NCI-H82 treated with DMSO at 0.1 percent for 48 hours (cell line): Measurements from ENCODE around the gene FXYD6.
"Not testable (repeated sequence)": the region's sequence is repeated elsewhere in the genome, so short reads cannot be mapped to it uniquely, and the experiment has no call there.

ENCODE experiments used
- DNase-seq: peaks from one replicate; lab custom pipeline; 2025; ENCODE audit not compliant: unreplicated experiment; lab: John Stamatoyannopoulos, UW

FXYD6 gene

DNA sequence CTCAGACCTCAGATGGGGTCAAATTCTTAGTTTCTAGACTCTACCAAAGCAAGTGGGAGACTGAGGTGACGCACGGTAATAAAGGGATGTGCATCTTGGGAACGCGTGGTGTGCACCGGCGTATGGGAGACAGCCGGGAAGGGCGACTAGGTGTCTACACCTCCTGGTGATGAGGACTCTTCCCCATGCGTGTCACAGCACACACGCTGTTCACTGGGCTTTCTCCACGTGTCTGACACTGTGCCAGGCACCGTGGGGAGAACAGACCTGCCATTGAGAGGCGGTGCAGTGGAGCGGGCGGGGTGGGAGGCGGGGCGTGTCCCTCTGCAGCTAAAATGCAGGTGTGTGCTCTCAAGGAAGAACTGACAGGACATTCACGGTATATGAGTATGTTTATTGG is 5.3 kb downstream of the FXYD6 start:
- DNase-seq, result no peak

DNA sequence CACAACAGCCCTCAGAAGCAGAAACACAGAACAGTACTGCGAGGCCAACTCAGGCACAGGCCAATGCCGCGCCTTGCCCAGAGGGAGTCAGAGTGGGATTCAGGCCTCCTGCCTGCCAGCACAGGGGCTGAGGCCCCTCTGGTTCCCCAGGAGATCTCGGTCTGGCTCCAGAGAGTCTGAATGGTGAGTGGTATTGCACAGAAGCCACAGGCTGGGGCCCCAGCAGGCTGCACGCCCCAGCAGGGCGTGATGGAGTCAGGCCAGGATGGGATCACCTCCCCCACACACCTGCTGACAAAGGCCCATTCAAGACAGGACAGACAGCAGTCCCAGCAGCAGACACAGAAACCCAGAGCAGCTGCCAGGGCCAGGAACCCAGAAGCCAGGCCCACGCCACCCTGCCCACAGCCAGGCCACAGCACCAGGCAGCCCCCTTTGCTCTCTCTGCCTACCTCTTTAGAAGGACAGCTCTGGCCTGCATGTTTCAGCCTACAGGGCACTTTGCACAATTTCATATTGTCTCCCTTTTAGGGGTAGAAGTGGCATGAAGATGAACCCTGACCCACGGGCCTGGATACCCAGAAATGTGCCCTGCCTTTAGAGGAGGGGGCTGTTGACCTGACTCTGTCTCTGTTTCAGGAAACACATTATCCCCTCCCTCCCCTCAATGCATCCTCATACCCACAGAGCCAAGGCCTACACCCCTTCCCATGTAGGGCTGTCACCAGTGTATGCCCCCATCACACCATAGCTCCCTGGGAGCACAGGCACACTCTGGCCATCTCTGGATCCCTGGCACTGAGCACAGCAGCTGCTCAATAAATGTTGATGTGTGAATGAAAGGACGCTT is 6.1 kb downstream of the FXYD6 start:
- DNase-seq, result no peak

DNA sequence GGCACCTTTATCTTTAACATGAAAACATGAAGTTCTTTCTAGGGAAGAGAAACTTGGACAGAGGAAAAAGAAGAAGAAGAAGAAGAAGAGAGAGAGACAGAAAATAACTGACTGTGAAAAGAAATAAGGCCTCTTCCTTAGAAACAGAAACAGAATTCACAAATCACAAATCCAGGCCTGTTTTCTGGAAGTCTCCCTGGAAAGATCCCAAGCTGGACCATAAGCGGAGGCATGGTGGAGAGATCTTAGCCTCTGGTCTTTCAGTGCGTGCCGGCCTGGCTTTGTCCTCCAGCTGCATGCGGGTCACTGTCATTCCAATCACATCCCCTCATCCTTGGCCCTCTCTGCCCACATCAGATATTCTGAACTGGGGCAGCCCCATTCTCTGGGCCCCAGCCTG is 6.9 kb downstream of the FXYD6 start:
- DNase-seq, result no peak

DNA sequence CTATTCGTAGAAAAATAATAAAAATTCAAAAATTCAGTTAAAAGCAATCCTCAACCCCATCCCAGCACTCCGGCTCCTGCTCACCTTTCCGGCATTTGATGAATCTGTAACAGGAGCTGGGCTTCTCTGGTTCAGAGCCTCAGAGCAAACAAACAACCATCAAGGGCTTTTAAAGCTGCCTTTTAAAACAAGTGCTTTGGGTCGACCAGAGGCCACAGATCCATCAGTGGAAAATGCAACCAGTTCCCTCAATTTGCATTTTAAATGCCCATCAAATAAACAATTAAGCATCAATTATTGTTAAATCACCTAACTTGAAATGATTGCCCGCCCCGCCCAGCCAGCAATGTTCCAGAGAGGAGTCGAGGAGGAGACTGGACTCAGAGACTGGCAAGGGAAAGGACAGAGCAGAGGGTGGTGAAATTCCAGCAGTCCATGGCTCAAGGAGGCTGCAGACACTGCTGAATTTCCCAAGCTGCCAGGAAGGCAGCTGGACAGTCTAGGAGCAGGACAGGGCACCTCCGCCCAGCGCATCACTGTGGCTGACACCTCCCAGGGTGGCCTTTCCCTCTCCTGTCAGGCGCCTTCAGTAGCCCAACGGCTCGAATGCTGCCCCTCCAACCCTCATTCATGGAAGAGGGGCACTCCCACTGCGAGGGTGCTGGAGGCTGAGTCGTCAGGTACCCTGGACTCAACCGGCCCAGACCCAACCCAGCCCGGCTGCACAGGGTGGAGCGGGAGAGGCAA is 7.5 kb downstream of the FXYD6 start:
- no peak for DNase-seq

DNA sequence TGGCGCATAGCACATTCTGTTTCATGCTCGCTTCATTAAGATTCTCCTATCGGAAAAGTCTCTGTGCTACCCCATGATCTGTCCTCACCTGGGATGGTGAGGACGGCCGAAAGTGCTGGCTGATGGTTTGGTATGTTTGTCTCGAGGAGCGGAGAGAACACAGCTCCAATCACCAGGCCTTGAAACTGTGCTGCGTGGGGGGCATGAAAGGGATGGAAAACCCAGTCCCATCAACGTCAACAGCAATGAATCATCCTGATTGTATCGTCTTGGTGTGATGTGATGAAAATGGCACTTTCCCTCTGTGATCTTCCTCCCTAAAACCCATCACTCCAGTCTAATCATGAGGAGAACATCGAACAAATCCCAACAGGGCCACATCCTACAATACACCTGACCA is 8.4 kb downstream of the FXYD6 start:
- no peak for DNase-seq

DNA sequence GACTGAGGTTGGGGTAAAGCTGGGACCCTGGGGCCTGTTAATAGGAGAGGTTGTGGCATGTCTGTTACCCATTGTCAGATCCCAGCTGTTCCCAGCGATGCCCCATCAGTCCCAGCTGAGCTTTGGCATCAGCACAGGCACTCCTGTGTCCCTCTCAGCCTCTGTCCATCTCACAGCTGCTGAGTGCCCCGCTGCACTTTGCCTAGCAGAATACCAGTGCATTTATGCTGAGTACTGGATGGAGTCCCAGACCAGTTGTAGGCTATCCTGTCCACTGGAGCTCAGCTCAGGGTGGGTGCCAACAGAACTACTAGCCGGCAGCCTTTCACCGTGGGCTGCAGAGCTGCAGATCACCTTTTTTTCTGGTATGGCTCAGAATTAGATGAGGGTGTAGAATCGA is 9.9 kb downstream of the FXYD6 start:
- DNase-seq, result no peak

DNA sequence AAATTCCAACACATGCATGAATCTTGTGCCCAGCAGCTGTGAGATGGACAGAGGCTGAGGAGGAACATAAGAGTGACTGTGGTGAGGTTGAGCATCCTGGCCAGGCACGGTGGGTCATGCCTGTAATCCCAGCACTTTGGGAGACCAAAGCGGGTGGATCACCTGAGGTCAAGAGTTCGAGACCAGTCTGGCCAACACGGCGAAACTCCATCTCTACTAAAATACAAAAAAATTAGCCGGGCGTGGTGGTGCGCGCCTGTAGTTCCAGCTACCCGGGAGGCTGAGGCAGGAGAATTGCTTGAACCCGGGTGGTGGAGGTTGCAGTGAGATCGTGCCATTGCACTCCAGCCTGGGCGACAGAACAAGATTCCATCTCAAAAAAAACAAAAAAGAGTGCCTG is 10.9 kb downstream of the FXYD6 start:
- DNase-seq, result not testable (repeated sequence)

DNA sequence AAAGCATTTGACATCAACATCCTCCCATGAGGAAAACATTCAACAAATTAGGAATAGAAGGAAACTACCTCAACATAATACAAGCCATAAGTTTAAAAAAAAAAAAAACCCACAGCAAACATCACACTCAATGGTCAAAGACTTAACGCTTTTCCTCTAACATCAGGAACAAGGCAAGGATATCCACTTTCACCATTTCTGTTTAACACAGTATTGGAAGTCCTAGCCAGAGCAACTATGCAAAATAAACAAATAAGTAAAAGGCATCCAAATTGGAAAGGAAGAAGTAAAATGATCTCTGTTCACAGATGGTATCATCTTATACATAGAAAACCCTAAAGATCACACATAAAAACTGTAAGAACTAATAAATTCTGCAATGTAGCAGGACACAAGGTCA is 13.1 kb downstream of the FXYD6 start:
- no peak for DNase-seq

DNA sequence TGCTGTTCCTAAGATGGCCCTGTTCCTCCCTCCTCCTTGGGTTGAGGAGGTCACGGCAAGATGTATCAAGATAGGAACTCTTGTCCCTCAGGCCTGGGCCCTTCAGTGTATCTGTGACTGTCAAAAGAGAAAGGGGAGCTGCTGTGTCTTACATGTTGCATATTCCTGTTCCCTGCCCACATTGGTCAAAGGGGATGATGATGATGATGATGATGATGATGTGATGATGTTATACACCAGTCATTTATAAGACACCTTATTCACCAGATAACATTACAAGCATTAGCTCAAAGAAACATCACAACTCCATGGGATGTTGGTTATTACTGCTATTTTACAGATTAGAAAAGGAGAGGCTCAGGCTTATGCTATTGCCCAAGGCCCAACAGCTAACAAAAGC is 13.7 kb downstream of the FXYD6 start:
- DNase-seq, result no peak

DNA sequence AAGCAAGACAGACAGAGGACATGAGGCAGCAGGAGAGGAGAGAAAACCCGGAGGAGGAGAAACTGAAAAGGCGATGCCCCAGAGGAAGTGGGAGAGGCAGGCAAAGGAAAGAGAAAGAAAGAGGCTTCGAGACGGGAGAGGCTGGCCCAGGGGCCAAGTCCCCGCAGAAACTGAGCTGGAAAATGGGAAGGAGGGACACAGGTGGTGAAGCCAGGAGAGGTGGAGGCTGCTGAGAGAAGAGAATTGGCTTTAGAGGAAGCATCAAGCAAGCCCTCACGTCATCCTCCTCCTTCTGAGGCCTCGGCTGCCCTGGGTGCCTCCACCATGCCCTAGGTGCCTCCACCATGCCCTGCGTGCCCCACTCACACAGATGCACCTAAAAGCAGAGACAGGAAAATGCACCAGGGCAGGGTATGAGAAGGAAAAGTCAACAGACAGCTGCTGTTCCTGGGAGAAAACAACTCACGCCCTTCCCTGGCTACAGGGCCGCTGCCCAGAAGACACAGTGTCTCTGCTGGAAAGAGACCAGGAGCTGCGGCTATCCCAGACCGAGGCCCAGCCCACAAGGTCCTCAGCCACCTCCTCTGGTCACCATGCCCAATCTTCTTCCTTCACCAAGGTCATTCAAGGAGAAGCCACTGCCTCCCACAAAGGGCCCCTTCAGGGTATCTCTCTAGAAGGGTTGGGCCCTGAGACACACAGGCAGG is 14.3 kb downstream of the FXYD6 start:
- no peak for DNase-seq

DNA sequence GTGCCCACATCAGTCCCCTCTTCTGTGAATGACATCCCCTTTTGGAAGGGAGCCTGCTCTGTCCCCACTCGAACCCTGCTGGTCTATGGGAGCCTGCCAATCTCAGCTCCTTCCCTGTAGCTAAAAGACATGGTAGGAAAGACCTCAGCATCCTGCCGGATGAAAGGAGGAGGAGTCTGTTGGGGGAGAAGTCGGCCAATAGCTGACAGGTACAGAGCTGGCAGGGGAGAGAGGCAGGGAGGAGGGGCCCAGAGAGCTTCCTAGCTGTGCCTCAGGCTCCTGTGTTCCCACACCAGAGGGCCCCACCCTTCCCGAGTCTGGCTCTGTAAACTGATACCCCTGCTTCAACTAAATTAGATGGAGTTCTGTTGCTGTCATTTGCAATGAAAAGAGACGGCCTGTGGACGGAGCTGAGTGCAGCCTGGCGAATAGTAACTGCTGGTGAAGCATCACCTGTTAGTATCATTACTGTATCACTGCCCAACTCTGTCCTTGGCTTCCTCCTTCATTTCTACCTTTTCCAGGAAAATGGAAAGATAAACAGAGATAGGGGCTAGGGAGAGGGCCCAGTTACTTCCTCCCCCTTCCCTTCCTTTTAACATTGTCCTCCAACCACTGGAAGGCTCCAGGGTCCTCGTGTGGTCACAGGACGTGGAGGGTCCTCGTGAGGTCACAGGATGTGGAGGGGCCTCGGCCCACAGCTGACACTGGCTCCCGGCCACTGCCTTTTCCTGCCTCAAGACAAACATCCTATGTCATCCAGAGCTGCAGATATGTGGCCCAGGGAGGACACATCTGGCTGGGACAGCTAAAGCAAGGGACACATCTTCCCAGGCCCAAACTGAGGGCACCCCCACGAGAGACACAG is 15.1 kb downstream of the FXYD6 start:
- peak; percentile 20 for DNase-seq

DNA sequence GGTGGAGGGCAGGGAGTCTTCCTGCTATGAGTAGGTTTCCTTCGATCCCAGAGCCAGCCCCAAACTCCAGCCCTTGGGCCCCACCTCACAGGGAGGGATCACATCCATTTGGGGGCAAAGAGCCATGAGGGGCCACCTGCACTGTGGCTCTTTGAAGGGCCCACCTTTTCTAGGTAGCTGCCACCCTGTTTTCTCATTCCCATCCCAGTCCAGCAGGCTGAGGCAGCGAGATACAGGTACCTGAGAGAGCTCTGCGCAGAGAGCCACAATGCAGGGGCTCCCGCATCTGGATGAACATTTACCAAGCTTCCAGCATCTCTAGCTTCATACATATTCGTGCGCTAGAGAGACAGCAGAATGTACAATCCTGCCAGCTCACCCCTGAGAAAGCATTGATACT is 16.3 kb downstream of the FXYD6 start:
- no peak for DNase-seq

DNA sequence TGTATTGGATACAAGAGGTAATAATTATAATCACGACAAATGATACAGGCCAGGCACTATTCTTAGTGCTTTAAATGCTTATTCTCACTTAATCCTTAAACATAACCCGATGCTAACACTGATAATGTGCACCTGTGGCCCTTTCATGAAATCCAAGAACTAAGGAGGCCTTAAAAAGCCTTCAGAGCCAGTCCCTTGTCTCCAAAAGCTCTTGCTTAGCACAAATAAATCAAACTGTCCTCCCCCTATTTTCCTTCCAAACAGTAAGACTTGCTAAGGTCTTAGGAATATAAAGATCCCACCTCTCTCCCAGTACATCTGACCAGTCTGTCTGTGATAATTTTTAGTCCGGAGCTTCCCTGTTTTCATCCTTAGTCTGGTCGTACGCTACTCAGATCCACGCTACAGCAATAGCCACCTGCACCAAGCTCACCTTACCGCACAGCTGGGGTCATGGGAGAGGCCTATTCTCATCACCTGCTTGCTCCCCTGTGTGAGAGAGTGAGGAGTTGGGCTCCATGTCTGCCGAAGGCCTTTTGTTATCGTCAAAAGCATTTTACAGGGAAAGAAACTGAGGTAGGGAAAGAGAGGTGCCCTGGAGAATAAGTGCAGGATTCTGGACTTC is 16.9 kb downstream of the FXYD6 start:
- no peak for DNase-seq

DNA sequence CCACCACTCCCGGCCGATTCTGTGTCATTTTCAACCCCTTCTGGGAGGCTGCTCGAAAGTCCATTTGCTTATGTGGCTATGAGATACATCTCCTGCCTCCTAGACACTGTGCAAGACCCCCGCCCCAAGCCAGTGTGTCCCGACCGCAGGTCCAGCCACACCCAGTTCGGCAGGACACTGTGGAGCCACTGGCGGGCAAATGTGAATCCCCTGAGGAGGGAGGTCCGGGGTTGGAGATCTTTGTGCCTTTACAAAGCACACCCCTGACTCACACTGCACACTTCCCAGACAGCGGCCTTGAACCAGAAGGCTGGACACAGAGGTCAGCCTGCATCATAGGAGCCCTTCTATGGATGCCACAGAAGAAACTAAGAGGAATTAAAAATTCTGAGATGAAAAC is 17.4 kb downstream of the FXYD6 start:
- DNase-seq, result no peak

DNA sequence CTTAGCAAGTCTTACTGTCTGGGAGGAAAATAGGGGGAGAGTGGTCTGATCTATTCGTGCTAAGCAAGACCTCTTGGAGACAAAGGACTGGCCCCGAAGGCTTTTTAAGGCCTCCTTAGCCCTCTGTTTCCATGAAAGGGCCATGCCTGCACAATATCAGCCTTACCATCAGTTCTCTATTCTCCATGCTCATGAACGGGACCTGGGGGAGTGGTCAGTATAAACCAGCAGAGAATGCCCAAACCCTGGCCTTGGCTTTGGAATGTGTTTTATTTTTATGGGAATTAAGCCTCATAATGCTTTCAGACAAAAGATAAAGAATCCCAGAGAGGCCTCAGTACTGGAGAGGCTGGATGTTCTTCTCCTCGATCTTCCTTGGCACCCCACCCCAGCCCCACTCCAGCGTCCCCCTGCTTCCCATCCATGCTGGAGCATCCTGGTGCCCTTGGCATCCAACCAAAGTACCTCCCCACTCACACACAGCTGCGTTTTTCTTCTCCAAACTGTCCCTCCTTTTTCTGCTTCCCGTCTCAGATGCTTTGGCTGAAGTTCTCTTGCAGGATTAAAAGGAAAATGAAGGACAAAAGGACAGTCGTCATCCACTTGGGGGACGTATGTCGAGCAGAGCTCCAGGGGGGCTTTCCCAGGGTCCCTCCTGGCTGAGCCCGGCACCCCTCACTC is 18.6 kb downstream of the FXYD6 start:
- no peak for DNase-seq

DNA sequence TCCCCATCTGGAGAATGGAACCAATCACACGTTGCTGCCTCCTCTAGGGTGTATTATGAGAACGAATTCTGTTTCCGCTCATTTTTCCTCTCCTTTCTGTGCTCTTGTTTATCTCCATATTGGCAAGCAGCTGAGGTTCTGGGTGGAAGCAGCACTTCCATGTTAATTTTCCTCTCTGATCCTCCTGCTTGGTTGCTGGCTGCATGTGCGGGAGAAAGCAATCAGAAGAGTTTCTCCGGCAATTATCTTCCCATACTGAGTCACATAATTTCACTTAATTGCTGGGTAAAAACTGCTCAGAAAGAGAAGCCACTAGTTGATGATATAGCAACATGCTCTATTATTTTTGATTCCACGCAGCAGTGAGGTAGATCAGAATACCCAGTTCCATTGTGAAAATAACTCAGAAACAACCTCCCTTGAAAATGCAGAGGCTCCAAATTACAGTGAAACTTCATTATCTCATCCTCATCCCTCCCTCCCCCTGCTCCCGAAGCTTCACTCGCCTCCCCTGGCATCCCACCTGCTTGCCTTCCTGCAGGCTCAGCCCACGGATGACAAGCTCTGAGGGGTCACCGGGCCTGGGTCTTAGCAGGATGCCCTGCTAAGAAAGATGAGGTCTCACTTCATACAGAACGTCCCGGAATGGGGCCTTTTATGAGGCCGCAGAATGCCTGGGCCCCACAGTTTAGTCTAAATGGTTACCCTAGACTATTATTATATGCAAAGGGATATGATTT is 20.4 kb downstream of the FXYD6 start:
- DNase-seq, result no peak

DNA sequence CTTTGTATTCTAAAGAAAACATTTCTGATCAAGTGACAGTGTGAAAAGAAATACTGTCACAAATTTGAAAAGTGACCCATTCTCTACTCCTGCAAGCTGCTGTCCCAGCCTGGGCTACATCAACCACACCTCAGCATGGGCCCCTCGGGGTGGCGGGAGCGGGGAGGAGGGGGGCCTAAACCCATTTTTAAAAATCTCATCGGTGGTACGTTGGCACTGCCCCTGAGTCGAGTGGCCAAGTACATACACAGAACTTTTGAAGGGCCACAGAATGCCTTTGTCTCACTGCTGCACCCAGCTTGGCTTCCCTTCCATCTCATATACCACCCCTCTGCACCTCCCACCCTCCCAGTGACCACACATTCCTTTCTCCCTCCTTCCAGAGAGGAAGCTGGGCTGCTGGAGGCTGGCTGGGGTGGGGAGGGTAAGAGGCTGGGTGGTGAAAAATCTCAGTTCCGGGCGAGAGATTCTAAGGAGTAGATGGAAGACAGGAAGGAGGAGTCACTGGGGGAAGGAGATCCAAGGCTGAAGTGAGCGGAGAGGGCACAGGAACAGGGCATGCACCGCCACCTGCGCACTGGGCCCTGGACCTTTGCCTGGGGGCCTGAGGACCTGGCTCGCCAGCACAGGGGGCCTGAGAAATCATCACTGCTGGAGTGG is 21.1 kb downstream of the FXYD6 start:
- no peak for DNase-seq

DNA sequence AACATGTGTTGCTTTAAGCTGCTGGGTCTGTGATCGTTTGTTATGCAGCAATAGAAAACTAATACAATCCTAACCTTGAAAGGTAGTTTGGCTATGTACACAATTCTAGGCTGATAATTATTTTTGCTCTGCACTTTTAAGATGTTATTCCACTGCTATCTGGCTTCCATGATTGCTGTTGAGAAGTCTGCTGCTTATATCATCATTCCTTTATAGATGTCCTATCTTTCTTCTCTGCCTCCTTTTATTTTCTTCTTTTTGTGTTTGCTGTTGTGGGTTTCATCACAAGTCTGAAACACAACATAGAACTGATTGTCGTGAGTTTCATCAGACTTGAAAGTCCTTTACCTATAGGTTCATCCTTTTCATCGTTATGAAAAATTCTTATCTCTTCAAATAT is 24.1 kb downstream of the FXYD6 start:
- DNase-seq, result no peak

DNA sequence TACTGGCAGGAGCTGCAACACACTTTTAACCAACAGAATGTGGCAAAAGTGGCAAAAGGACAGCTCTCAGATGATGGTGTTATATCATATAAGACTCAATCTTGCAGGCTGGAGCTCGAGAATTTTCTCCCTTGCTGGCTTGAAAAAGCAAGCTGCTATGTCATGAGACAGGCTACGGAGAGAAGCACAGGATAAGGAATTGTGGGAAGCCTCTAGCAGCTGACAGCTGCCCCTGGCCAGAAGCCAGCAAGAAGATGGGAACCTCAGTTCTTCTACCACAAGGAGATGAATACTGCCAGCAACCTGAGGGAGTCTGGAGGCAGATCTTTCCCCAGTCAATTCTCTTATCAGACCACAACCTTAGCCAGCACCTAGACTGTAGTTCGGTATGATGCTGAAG is 24.6 kb downstream of the FXYD6 start:
- no peak for DNase-seq
